ENCODE data around the gene STK32C. TPM values are rescaled to one million over a fixed set of nuclear protein-coding genes. Genes with fewer than 3 reads are reported as not detected.
"Not testable (repeated sequence)": the region's sequence is repeated elsewhere in the genome, so short reads cannot be mapped to it uniquely, and the experiment has no call there.

Gene STK32C
- total and polyA plus RNA-seq, 7 donors = 4.3 to 12.8 (median 8.4) TPM

- H3K4me1 ChIP-seq = no peaks in the 10 kb centered on the region
- TF ChIP-seq POLR2A (IDR thresholded peaks at IDR 0.05) (no peak), EP300 (IDR thresholded peaks at IDR 0.05) (no peak), POLR2AphosphoS5 (IDR thresholded peaks at IDR 0.05) (no peak)
- TF ChIP-seq, protein P1, sequence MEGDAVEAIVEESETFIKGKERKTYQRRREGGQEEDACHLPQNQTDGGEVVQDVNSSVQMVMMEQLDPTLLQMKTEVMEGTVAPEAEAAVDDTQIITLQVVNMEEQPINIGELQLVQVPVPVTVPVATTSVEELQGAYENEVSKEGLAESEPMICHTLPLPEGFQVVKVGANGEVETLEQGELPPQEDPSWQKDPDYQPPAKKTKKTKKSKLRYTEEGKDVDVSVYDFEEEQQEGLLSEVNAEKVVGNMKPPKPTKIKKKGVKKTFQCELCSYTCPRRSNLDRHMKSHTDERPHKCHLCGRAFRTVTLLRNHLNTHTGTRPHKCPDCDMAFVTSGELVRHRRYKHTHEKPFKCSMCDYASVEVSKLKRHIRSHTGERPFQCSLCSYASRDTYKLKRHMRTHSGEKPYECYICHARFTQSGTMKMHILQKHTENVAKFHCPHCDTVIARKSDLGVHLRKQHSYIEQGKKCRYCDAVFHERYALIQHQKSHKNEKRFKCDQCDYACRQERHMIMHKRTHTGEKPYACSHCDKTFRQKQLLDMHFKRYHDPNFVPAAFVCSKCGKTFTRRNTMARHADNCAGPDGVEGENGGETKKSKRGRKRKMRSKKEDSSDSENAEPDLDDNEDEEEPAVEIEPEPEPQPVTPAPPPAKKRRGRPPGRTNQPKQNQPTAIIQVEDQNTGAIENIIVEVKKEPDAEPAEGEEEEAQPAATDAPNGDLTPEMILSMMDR (IDR thresholded peaks at IDR 0.05) = no peak
- no peak overlapping the region for H3K27ac ChIP-seq
- intact Hi-C loops (cut with DNase I) = no loop called here
- H3K9me3 ChIP-seq = no peaks in the 10 kb centered on the region
- peak; percentile 52 for DNase-seq
- 79 to 82% methylated on average over 6 of the region's 6 CpGs for WGBS, 2 donors
- H3K4me3 ChIP-seq = no peak overlapping the region
- no peaks in the 10 kb centered on the region for H3K27me3 ChIP-seq
- H3K36me3 ChIP-seq = no peaks in the 10 kb centered on the region
Measured at GRCh38 chr10:132322586-132323048, 14.9 kb upstream of the STK32C start.

- H3K27me3 ChIP-seq = no peaks in the 10 kb centered on the region
- H3K9me3 ChIP-seq = no peaks in the 10 kb centered on the region
- no peaks in the 10 kb centered on the region for H3K4me1 ChIP-seq
- TF ChIP-seq POLR2AphosphoS5 (IDR thresholded peaks at IDR 0.05) = no peak
- no peak for TF ChIP-seq POLR2A (IDR thresholded peaks at IDR 0.05)
- TF ChIP-seq EP300 (IDR thresholded peaks at IDR 0.05) = no peak
- TF ChIP-seq, protein P1 (IDR thresholded peaks at IDR 0.05) = no peak
- H3K4me3 ChIP-seq = no peak overlapping the region
- whole genome bisulfite sequencing, 2 donors = 93 to 95% methylated on average over 10 of the region's 10 CpGs
- intact Hi-C loops (cut with DNase I) = no loop called here
- H3K27ac ChIP-seq = no peak overlapping the region
- DNase-seq = peak; percentile 50
- H3K36me3 ChIP-seq = no peaks in the 10 kb centered on the region
Measured at GRCh38 chr10:132321726-132322125, 14.0 kb upstream of the STK32C start.

DNA sequence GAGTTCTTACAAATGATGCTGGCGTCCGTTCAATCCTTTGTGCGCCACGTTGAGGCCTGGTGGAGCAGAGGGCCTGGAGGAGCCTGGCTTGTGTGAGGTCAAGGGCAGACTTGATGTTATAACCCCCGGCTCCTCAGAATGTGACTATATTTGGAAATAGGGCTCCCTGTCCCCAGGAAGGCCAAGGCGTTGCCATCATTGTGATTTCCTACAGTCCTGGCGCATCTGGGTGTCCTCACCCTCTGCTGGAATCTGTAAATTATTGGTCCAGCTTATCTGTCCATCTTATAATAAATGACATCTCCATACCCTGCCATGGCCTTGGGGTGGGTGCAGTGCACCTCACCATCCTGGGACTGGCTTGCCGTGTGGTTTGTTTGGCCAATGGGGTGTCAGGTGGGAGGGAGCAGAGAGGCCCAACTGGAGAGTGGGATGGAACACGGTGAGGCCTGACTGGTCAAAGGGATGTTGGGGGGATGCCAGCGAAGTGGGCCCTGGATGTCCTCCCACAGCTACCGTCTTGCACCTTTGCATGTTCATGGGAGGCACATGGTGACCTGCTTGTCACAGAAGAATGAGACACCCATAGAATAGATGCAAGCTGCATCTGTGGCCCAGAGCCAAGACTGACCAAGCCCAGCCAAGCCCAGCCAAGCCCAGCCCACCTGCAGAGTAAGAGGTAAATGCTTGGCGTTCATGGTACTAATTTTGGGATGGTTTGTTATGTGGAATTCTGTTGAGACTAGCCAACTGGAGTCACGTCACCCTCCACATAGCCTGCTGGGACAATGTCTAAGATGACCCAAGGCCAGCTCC lies 13.1 kb upstream of the STK32C start:
- WGBS, 2 donors = 86 to 91% methylated on average over 13 of the region's 13 CpGs
- no peak overlapping the region for H3K27ac ChIP-seq
- H3K27me3 ChIP-seq = no peaks in the 10 kb centered on the region
- intact Hi-C loops (cut with DNase I) = no loop called here
- H3K4me1 ChIP-seq = no peaks in the 10 kb centered on the region
- TF ChIP-seq POLR2A (IDR thresholded peaks at IDR 0.05) (no peak), POLR2AphosphoS5 (IDR thresholded peaks at IDR 0.05) (no peak), EP300 (IDR thresholded peaks at IDR 0.05) (no peak)
- TF ChIP-seq, protein P1 (IDR thresholded peaks at IDR 0.05) = no peak
- no peak overlapping the region for H3K4me3 ChIP-seq
- H3K9me3 ChIP-seq = no peaks in the 10 kb centered on the region
- H3K36me3 ChIP-seq = no peaks in the 10 kb centered on the region
- no peak for DNase-seq

GRCh38 chr10:132319853-132320653 lies 12.3 kb upstream of the STK32C start:
- Histone ChIP-seq H3K4me1 (no peaks in the 10 kb centered on the region), H3K4me3 (no peak overlapping the region), H3K27me3 (no peaks in the 10 kb centered on the region), H3K27ac (no peak overlapping the region), H3K9me3 (no peaks in the 10 kb centered on the region), H3K36me3 (no peaks in the 10 kb centered on the region)
- intact Hi-C loops (cut with DNase I) = no loop called here
- DNase-seq = no peak
- TF ChIP-seq POLR2A (IDR thresholded peaks at IDR 0.05) (no peak), POLR2AphosphoS5 (IDR thresholded peaks at IDR 0.05) (no peak), EP300 (IDR thresholded peaks at IDR 0.05) (no peak)
- TF ChIP-seq, protein P1 (IDR thresholded peaks at IDR 0.05) = no peak
- WGBS, 2 donors = 62 to 69% methylated on average over 15 of the region's 15 CpGs

DNA sequence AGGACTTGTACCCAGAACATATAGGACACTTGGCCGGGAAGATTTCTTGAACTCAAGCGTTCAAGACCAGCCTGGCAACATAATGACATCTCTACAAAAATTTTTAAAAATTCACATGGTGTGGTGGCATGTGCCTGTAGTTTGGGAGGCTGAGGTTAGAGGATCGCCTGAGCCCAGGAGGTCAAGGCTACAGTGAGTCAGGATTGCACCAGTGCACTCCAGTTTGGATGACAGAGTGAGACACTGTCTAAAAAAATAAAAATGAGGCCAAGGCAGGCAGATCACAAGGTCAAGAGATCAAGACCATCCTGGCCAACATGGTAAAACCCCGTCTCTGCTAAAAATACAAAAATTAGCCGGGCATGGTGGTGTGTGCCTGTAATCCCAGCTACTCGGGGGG lies 9.7 kb upstream of the STK32C start:
- DNase-seq; H3K9me3 ChIP-seq; H3K27me3 ChIP-seq; intact Hi-C loops (cut with DNase I); H3K4me1 ChIP-seq; H3K36me3 ChIP-seq; H3K27ac ChIP-seq; H3K4me3 ChIP-seq: not testable (repeated sequence)
- 93 to 96% methylated on average over 6 of the region's 6 CpGs for WGBS, 2 donors
